PC-9 (cell line): ENCODE measurements around the gene ETS2.

Source experiments
- CTCF ChIP-seq: fragments of 200-600 bp; sonication (generic); conservative IDR thresholded peaks from 2 replicates; pipeline ENCODE4 v1.6.1; 2017; ENCODE audit warnings: mixed run types, antibody characterized with exemption, mild to moderate bottlenecking, moderate library complexity
- EZH2 ChIP-seq: fragments of 200-600 bp; sonication (generic); IDR thresholded peaks from 2 replicates; pipeline ENCODE4 v1.8.0; 2017; ENCODE audit warnings: antibody characterized with exemption, low read depth

- TF ChIP-seq CTCF = no peak
- no peak for TF ChIP-seq EZH2
Observed at GRCh38 chr21:38849776-38850175, 44.0 kb downstream of the ETS2 start.
